GM18508 (cell line): Measurements from ENCODE around the gene EHD4.

Source experiments
- ATAC-seq: cut with Tn5 transposase; IDR thresholded peaks from one replicate; pipeline ENCODE4 v1.9.1; 2021; ENCODE audit warnings: moderate number of reproducible peaks; ENCODE audit not compliant: insufficient read depth, unreplicated experiment

The EHD4 gene

GRCh38 chr15:41961001-41961518 is 11.3 kb downstream of the EHD4 start:
- no peak for ATAC-seq

GRCh38 chr15:41958002-41958420 is 14.3 kb downstream of the EHD4 start:
- no peak for ATAC-seq

- ATAC-seq: no peak
Observed at GRCh38 chr15:41957021-41957897, 15.1 kb downstream of the EHD4 start.

GRCh38 chr15:41955807-41956525 is 16.4 kb downstream of the EHD4 start:
- ATAC-seq: no peak

- ATAC-seq: no peak
Observed at GRCh38 chr15:41955100-41955499, 17.3 kb downstream of the EHD4 start.

- ATAC-seq: no peak
Observed at GRCh38 chr15:41954036-41954435, 18.3 kb downstream of the EHD4 start.

GRCh38 chr15:41952013-41952563 is 20.3 kb downstream of the EHD4 start:
- ATAC-seq: no peak

- no peak for ATAC-seq
Observed at GRCh38 chr15:41951571-41951970, 20.8 kb downstream of the EHD4 start.

GRCh38 chr15:41950489-41950888 is 21.9 kb downstream of the EHD4 start:
- ATAC-seq: no peak

- no peak for ATAC-seq
Observed at GRCh38 chr15:41950127-41950483, 22.3 kb downstream of the EHD4 start.

- no peak for ATAC-seq
Observed at GRCh38 chr15:41949401-41950126, 22.8 kb downstream of the EHD4 start.

GRCh38 chr15:41948490-41948889 is 23.9 kb downstream of the EHD4 start:
- ATAC-seq: no peak

- ATAC-seq: no peak
Observed at GRCh38 chr15:41946970-41947369, 25.4 kb downstream of the EHD4 start.

GRCh38 chr15:41945731-41946130 is 26.6 kb downstream of the EHD4 start:
- ATAC-seq: no peak

- ATAC-seq: no peak
Observed at GRCh38 chr15:41945221-41945620, 27.1 kb downstream of the EHD4 start.

GRCh38 chr15:41944313-41944940 is 27.9 kb downstream of the EHD4 start:
- no peak for ATAC-seq

- no peak for ATAC-seq
Observed at GRCh38 chr15:41943543-41944312, 28.6 kb downstream of the EHD4 start.

- ATAC-seq: no peak
Observed at GRCh38 chr15:41942886-41943285, 29.5 kb downstream of the EHD4 start.
